Activated naive CD4-positive, alpha-beta T cell treated with anti-CD3 and anti-CD28 coated beads for 36 hours (primary cell): ENCODE measurements around the gene PYGO2. TPM values are rescaled to one million over a fixed set of nuclear protein-coding genes. Genes with fewer than 3 reads are reported as not detected.

ENCODE experiments used
- CTCF ChIA-PET: fragments of 350-600 bp; sonication (Branson Sonifier 250); formaldehyde crosslinking; loops from one replicate; lab custom pipeline; 2021; ENCODE audit warnings: antibody characterized with exemption; lab: Charles Lee
- DNase-seq: peaks from one replicate; pipeline ENCODE4 v3.0.0-alpha.2; 2020
- H3K27ac Mint-ChIP-seq: one replicate; pipeline ENCODE4 v1.8.0; 2021; ENCODE audit warnings: mild to moderate bottlenecking, mixed read lengths
- H3K27me3 Mint-ChIP-seq: one replicate; pipeline ENCODE4 v1.8.0; 2021; ENCODE audit warnings: low read depth, mixed read lengths
- H3K36me3 Mint-ChIP-seq: one replicate; pipeline ENCODE4 v1.8.0; 2021; ENCODE audit warnings: low read depth, mixed read lengths
- H3K4me1 Mint-ChIP-seq: one replicate; pipeline ENCODE4 v1.8.0; 2021; ENCODE audit warnings: low read depth, mixed read lengths
- H3K4me3 Mint-ChIP-seq: one replicate; pipeline ENCODE4 v1.8.0; 2021; ENCODE audit warnings: mild to moderate bottlenecking, moderate library complexity, mixed read lengths
- H3K9me3 Mint-ChIP-seq: one replicate; pipeline ENCODE4 v1.8.0; 2021; ENCODE audit warnings: mixed read lengths
- intact Hi-C: fragments of 100-400 bp; cut with micrococcal nuclease; formaldehyde crosslinking; loops from one replicate; pipeline ENCODE4 v1.15.1; 2023
- total RNA-seq, 2 experiments: library from RNA; stranded (reverse); gene quantifications; one replicate each; pipeline ENCODE4 v1.2.3, GENCODE V29; 2021

The PYGO2 gene
- total RNA-seq, 2 experiments from 2014 or later = 35.6 to 36.3 TPM

- Mint-ChIP-seq H3K9me3 (no peaks in the 10 kb centered on the region), H3K27ac (peak within 1 kb of the TSS; percentile 96), H3K4me3 (peak within 1 kb of the TSS; percentile 91), H3K27me3 (no peaks in the 10 kb centered on the region), H3K4me1 (peaks cover 74% of the 10 kb centered on the region), H3K36me3 (peaks cover 10% of the 10 kb centered on the region)
- intact Hi-C loops = loop anchor here (1.0 kb wide), 7 partner anchors 18 to 288 kb away; partner anchors contain the start of genes ADAM15, CKS1B, FLAD1 and PMVK
- CTCF ChIA-PET = interaction anchor here (0.7 to 2.6 kb wide), 12 partner anchors 9 to 108 kb away, joined by 3 to 9 read pairs (median 3); partner anchors contain the start of genes FLAD1 and SHC1
- DNase-seq = peak; percentile 88
These were observed 5.7 kb downstream of the PYGO2 start, which contains the start of gene PBXIP1 for GRCh38 chr1:154955718-154956543. PBXIP1 (minus strand) TSS chr1:154956099; CDS start chr1:154953721, 2,378 bp downstream.

GRCh38 chr1:154955039-154955717, 6.4 kb downstream of the PYGO2 start:
- Mint-ChIP-seq H3K4me1 (peaks cover 76% of the 10 kb centered on the region), H3K27me3 (no peaks in the 10 kb centered on the region), H3K4me3 (peak overlapping the region; percentile 91)

GRCh38 chr1:154954541-154954940, 7.0 kb downstream of the PYGO2 start:
- Mint-ChIP-seq H3K36me3 (peaks cover 11% of the 10 kb centered on the region), H3K27me3 (no peaks in the 10 kb centered on the region), H3K4me1 (peaks cover 73% of the 10 kb centered on the region), H3K4me3 (peak overlapping the region; percentile 91), H3K27ac (peak overlapping the region; percentile 96), H3K9me3 (no peaks in the 10 kb centered on the region)
- DNase-seq = no peak
- intact Hi-C loops = no loop called here
- CTCF ChIA-PET = interaction anchor here (1.0 to 2.6 kb wide), 4 partner anchors 16 to 107 kb away, joined by 3 to 9 read pairs (median 4); partner anchors contain the start of genes ADAM15, FLAD1 and SHC1

More at GRCh38 chr1:154955039-154955717, 6.4 kb downstream of the PYGO2 start:
- peak; percentile 95 for DNase-seq
- CTCF ChIA-PET = interaction anchor here (0.7 to 2.6 kb wide), 14 partner anchors 10 to 109 kb away, joined by 3 to 9 read pairs (median 4); partner anchors contain the start of genes ADAM15, FLAD1 and SHC1
- intact Hi-C loops = loop anchor here (1.0 kb wide), 7 partner anchors 19 to 289 kb away; partner anchors contain the start of genes ADAM15, CKS1B, FLAD1 and PMVK
- peaks cover 11% of the 10 kb centered on the region for H3K36me3 Mint-ChIP-seq
- peak overlapping the region; percentile 96 for H3K27ac Mint-ChIP-seq
- no peaks in the 10 kb centered on the region for H3K9me3 Mint-ChIP-seq

GRCh38 chr1:154953611-154954038, 8.0 kb downstream of the PYGO2 start:
- H3K4me1 Mint-ChIP-seq = peaks cover 79% of the 10 kb centered on the region
- H3K27ac Mint-ChIP-seq = peak overlapping the region; percentile 96
- DNase-seq = no peak
- H3K27me3 Mint-ChIP-seq = no peaks in the 10 kb centered on the region
- H3K36me3 Mint-ChIP-seq = peaks cover 13% of the 10 kb centered on the region
- CTCF ChIA-PET = interaction anchor here (1.9 kb wide), 1 partner anchor 8 kb away, joined by 4 read pairs; the partner anchor contains the start of gene PYGO2
- H3K4me3 Mint-ChIP-seq = peak overlapping the region; percentile 91
- no peaks in the 10 kb centered on the region for H3K9me3 Mint-ChIP-seq
- intact Hi-C loops = no loop called here

GRCh38 chr1:154952664-154953063, 8.9 kb downstream of the PYGO2 start:
- no peaks in the 10 kb centered on the region for H3K9me3 Mint-ChIP-seq
- peaks cover 12% of the 10 kb centered on the region for H3K36me3 Mint-ChIP-seq
- peak overlapping the region; percentile 96 for H3K27ac Mint-ChIP-seq
- DNase-seq = no peak
- H3K4me1 Mint-ChIP-seq = peaks cover 77% of the 10 kb centered on the region
- CTCF ChIA-PET = interaction anchor here (1.5 to 1.9 kb wide), 3 partner anchors 9 to 16 kb away, joined by 4 to 5 read pairs (median 4); partner anchors contain the start of genes PMVK and PYGO2
- intact Hi-C loops = loop anchor here (1.0 kb wide), 1 partner anchor 9 kb away; the partner anchor contains the start of gene PYGO2
- H3K27me3 Mint-ChIP-seq = no peaks in the 10 kb centered on the region
- peak overlapping the region; percentile 78 for H3K4me3 Mint-ChIP-seq

GRCh38 chr1:154951901-154952657, 9.5 kb downstream of the PYGO2 start:
- peaks cover 72% of the 10 kb centered on the region for H3K4me1 Mint-ChIP-seq
- peak overlapping the region; percentile 78 for H3K4me3 Mint-ChIP-seq
- no peaks in the 10 kb centered on the region for H3K9me3 Mint-ChIP-seq
- H3K27me3 Mint-ChIP-seq = no peaks in the 10 kb centered on the region
- H3K36me3 Mint-ChIP-seq = peaks cover 12% of the 10 kb centered on the region
- intact Hi-C loops = loop anchor here (1.0 kb wide), 1 partner anchor 9 kb away; the partner anchor contains the start of gene PYGO2
- CTCF ChIA-PET = interaction anchor here (0.5 to 1.9 kb wide), 6 partner anchors 10 to 228 kb away, joined by 3 to 5 read pairs (median 4); partner anchors contain the start of genes PMVK and PYGO2
- DNase-seq = peak; percentile 96
- H3K27ac Mint-ChIP-seq = peak overlapping the region; percentile 96

GRCh38 chr1:154948079-154948478, 13.5 kb downstream of the PYGO2 start:
- no peaks in the 10 kb centered on the region for H3K27me3 Mint-ChIP-seq
- no peak overlapping the region for H3K4me3 Mint-ChIP-seq
- H3K36me3 Mint-ChIP-seq = peaks cover 12% of the 10 kb centered on the region
- H3K4me1 Mint-ChIP-seq = peaks cover 48% of the 10 kb centered on the region
- H3K27ac Mint-ChIP-seq = peak overlapping the region; percentile 77
- no peak for DNase-seq
- CTCF ChIA-PET = interaction anchor here (1.0 to 1.6 kb wide), 3 partner anchors 31 to 96 kb away, joined by 4 to 5 read pairs (median 4); no protein-coding TSS in a partner anchor
- intact Hi-C loops = no loop called here
- no peaks in the 10 kb centered on the region for H3K9me3 Mint-ChIP-seq

- H3K4me3 Mint-ChIP-seq = no peak overlapping the region
- peaks cover 49% of the 10 kb centered on the region for H3K4me1 Mint-ChIP-seq
- CTCF ChIA-PET = interaction anchor here (0.6 to 2.9 kb wide), 4 partner anchors 15 to 277 kb away, joined by 3 to 6 read pairs (median 4); no protein-coding TSS in a partner anchor
- H3K36me3 Mint-ChIP-seq = peaks cover 12% of the 10 kb centered on the region
- no peaks in the 10 kb centered on the region for H3K9me3 Mint-ChIP-seq
- no peak for DNase-seq
- intact Hi-C loops = no loop called here
- H3K27me3 Mint-ChIP-seq = no peaks in the 10 kb centered on the region
- peak overlapping the region; percentile 41 for H3K27ac Mint-ChIP-seq
These were observed 15.4 kb downstream of the PYGO2 start for GRCh38 chr1:154945962-154946850.

- Mint-ChIP-seq H3K36me3 (peaks cover 6% of the 10 kb centered on the region), H3K27ac (peak overlapping the region; percentile 30), H3K4me1 (peaks cover 49% of the 10 kb centered on the region), H3K27me3 (no peaks in the 10 kb centered on the region), H3K4me3 (no peak overlapping the region), H3K9me3 (no peaks in the 10 kb centered on the region)
- intact Hi-C loops = no loop called here
- CTCF ChIA-PET = interaction anchor here (0.6 to 2.9 kb wide), 5 partner anchors 9 to 276 kb away, joined by 3 to 6 read pairs (median 4); partner anchors contain the start of gene PMVK
- DNase-seq = no peak
These were observed 16.2 kb downstream of the PYGO2 start for GRCh38 chr1:154945160-154945961.
